ENCODE data around the gene CYP2A7.
"Not testable (repeated sequence)": the region's sequence is repeated elsewhere in the genome, so short reads cannot be mapped to it uniquely, and the experiment has no call there.

DNA sequence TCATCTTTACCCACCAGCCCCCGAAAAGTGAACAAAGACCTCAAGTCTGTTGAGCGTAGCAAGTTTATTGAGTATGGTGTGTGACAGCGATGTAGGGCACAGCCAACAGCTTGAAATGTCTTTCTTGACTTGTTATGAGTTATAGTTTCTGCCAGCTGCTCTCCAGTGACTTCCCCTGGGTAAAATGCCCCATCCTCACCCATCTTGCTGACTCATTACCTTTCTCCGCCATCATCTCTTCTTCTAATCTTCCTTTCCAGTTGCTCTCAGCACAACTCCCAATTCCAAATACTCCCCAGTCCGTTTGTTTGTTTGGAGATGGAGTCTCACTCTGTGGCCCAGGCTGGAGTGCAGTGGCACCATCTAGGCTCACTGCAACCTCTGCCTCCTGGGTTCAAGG lies 18.5 kb upstream of the CYP2A7 start:
- TF ChIP-seq EZH2 (IDR thresholded peaks at IDR 0.05); POLR2AphosphoS5 (IDR thresholded peaks at IDR 0.05; ENCODE audit: borderline replicate concordance, low read depth, low read length): not testable (repeated sequence)
